ENCODE results near the gene MRPL4. TPM values are rescaled to one million over a fixed set of nuclear protein-coding genes. Genes with fewer than 3 reads are reported as not detected.

Gene MRPL4
- total and polyA plus RNA-seq, 2 of the 13 experiments (the other 11 are each of a cell fraction or from before 2014, with no cell fraction given): 40.6 to 42.5 TPM

DNA sequence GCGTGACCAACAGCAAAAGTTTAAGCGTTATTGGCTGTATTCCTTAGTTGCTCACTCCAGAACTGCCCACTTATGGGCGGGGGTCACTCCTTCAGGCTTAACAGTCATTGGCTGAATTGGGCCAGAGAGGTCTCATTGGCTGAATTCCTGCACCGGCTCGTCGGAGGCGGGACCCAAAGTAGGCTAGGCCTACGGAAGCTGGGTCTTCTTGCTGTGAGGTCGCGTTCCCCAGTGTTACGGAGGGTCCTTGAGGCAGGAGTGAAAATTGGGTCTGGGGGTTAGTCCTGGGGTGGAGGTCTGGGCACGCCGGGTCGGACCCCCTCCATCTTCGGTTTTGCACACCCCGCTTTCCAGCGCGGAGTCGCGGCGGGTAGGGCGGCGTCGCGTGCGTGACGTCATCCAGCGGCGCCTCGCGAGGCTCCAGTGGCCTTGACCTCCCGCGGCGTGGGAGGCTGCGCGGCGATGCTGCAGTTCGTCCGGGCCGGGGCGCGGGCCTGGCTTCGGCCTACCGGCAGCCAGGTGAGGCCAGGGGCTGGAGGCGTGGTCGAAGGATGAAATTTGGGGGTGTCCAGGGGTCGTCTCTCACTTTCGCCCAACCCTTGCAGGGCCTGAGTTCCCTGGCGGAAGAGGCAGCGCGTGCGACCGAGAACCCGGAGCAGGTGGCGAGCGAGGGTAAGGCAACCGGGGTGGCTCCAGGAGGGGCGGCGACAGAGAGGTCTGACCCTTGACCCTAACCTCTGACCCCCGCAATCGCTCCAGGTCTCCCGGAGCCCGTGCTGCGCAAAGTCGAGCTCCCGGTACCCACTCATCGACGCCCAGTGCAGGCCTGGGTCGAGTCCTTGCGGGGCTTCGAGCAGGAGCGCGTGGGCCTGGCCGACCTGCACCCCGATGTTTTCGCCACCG, at the start of gene MRPL4 (continued):
- peak; percentile 96 to 98 for TF ChIP-seq NR2F1 (CRISPR knock-in tag; IDR thresholded peaks at IDR 0.05)
- peak; percentile 44 for TF ChIP-seq RBM22 (optimal IDR thresholded peaks at IDR 0.05; ENCODE audit: low read length)
- TF ChIP-seq ZSCAN12 (CRISPR knock-in tag; IDR thresholded peaks at IDR 0.05): 0 out of 2 replicates have a peak, but pooled peaks have one; percentile 34
- TF ChIP-seq, protein P1, sequence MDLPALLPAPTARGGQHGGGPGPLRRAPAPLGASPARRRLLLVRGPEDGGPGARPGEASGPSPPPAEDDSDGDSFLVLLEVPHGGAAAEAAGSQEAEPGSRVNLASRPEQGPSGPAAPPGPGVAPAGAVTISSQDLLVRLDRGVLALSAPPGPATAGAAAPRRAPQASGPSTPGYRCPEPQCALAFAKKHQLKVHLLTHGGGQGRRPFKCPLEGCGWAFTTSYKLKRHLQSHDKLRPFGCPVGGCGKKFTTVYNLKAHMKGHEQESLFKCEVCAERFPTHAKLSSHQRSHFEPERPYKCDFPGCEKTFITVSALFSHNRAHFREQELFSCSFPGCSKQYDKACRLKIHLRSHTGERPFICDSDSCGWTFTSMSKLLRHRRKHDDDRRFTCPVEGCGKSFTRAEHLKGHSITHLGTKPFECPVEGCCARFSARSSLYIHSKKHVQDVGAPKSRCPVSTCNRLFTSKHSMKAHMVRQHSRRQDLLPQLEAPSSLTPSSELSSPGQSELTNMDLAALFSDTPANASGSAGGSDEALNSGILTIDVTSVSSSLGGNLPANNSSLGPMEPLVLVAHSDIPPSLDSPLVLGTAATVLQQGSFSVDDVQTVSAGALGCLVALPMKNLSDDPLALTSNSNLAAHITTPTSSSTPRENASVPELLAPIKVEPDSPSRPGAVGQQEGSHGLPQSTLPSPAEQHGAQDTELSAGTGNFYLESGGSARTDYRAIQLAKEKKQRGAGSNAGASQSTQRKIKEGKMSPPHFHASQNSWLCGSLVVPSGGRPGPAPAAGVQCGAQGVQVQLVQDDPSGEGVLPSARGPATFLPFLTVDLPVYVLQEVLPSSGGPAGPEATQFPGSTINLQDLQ (CRISPR knock-in tag; IDR thresholded peaks at IDR 0.05): peak; percentile 41; the same call in 1 of the 2 replicates
- no peak for TF ChIP-seq ZNF570 (CRISPR knock-in tag; IDR thresholded peaks at IDR 0.05; ENCODE audit: borderline replicate concordance)
- TF ChIP-seq, protein P2, sequence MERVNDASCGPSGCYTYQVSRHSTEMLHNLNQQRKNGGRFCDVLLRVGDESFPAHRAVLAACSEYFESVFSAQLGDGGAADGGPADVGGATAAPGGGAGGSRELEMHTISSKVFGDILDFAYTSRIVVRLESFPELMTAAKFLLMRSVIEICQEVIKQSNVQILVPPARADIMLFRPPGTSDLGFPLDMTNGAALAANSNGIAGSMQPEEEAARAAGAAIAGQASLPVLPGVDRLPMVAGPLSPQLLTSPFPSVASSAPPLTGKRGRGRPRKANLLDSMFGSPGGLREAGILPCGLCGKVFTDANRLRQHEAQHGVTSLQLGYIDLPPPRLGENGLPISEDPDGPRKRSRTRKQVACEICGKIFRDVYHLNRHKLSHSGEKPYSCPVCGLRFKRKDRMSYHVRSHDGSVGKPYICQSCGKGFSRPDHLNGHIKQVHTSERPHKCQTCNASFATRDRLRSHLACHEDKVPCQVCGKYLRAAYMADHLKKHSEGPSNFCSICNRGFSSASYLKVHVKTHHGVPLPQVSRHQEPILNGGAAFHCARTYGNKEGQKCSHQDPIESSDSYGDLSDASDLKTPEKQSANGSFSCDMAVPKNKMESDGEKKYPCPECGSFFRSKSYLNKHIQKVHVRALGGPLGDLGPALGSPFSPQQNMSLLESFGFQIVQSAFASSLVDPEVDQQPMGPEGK (CRISPR knock-in tag; IDR thresholded peaks at IDR 0.05): peak; percentile 24
- TF ChIP-seq, protein P3, sequence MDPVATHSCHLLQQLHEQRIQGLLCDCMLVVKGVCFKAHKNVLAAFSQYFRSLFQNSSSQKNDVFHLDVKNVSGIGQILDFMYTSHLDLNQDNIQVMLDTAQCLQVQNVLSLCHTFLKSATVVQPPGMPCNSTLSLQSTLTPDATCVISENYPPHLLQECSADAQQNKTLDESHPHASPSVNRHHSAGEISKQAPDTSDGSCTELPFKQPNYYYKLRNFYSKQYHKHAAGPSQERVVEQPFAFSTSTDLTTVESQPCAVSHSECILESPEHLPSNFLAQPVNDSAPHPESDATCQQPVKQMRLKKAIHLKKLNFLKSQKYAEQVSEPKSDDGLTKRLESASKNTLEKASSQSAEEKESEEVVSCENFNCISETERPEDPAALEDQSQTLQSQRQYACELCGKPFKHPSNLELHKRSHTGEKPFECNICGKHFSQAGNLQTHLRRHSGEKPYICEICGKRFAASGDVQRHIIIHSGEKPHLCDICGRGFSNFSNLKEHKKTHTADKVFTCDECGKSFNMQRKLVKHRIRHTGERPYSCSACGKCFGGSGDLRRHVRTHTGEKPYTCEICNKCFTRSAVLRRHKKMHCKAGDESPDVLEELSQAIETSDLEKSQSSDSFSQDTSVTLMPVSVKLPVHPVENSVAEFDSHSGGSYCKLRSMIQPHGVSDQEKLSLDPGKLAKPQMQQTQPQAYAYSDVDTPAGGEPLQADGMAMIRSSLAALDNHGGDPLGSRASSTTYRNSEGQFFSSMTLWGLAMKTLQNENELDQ (CRISPR knock-in tag; IDR thresholded peaks at IDR 0.05; ENCODE audit: borderline replicate concordance): no peak
- TF ChIP-seq, protein P4, sequence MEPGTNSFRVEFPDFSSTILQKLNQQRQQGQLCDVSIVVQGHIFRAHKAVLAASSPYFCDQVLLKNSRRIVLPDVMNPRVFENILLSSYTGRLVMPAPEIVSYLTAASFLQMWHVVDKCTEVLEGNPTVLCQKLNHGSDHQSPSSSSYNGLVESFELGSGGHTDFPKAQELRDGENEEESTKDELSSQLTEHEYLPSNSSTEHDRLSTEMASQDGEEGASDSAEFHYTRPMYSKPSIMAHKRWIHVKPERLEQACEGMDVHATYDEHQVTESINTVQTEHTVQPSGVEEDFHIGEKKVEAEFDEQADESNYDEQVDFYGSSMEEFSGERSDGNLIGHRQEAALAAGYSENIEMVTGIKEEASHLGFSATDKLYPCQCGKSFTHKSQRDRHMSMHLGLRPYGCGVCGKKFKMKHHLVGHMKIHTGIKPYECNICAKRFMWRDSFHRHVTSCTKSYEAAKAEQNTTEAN (CRISPR knock-in tag; conservative IDR thresholded peaks at IDR 0.05): peak; percentile 67; the same call in 1 of the 2 replicates
- TF ChIP-seq, protein P5, sequence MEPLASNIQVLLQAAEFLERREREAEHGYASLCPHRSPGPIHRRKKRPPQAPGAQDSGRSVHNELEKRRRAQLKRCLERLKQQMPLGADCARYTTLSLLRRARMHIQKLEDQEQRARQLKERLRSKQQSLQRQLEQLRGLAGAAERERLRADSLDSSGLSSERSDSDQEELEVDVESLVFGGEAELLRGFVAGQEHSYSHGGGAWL (CRISPR knock-in tag; IDR thresholded peaks at IDR 0.05): peak; percentile 94
- TF ChIP-seq CBX1 (IDR thresholded peaks at IDR 0.05; ENCODE audit: low read depth): peak; percentile 56
- TF ChIP-seq ZNF563 (CRISPR knock-in tag; IDR thresholded peaks at IDR 0.05): peak; percentile 63; the same call in 1 of the 2 replicates
- peak; percentile 99 for TF ChIP-seq KAT8 (CRISPR knock-in tag; IDR thresholded peaks at IDR 0.05)
- peak; percentile 44; the same call in 1 of the 2 replicates for TF ChIP-seq NFE2L1 (CRISPR knock-in tag; IDR thresholded peaks at IDR 0.05; ENCODE audit: borderline replicate concordance)
- TF ChIP-seq MIER3 (CRISPR knock-in tag; IDR thresholded peaks at IDR 0.05; ENCODE audit: borderline replicate concordance): peak; percentile 84; the same call in 1 of the 2 replicates
- TF ChIP-seq FOXO1 (CRISPR knock-in tag; IDR thresholded peaks at IDR 0.05): peak; percentile 57; the same call in 1 of the 2 replicates
- TF ChIP-seq ZNF550 (CRISPR knock-in tag; IDR thresholded peaks at IDR 0.05; ENCODE audit: borderline replicate concordance): 0 out of 2 replicates have a peak, but pooled peaks have one; percentile 86
- TF ChIP-seq, protein P6, sequence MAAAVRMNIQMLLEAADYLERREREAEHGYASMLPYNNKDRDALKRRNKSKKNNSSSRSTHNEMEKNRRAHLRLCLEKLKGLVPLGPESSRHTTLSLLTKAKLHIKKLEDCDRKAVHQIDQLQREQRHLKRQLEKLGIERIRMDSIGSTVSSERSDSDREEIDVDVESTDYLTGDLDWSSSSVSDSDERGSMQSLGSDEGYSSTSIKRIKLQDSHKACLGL (CRISPR knock-in tag; IDR thresholded peaks at IDR 0.05): peak; percentile 91
- 0 out of 2 replicates have a peak, but pooled peaks have one; percentile 77 for TF ChIP-seq ZNF674 (CRISPR knock-in tag; IDR thresholded peaks at IDR 0.05; ENCODE audit: low read depth)

Data from HepG2 (cell line).